ENCODE measurements around the gene SORCS2. TPM values are rescaled to one million over a fixed set of nuclear protein-coding genes. Genes with fewer than 3 reads are reported as not detected.

The SORCS2 gene
- total RNA-seq, 1 experiment from 2014 or later, result not detected

DNA sequence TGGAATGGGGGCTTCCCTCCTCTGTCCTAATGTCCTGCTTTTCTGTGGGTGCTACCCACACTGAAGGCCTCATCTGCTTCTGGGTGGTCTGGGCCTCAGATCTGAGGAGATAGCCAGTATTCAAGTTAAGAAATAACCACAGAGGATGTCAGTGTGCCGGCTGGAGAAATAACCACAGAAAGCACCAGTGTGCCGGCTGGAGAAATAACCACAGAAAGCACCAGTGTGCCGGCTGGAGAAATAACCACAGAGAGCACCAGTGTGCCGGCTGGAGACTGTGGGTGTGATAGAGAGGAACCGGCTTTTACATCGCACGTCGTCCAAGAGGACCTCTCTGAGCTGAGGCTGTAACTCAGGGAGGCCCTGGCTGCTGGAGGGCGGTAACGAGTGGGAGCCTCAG, 308.1 kb downstream of the SORCS2 start:
- Mint-ChIP-seq H3K4me3 (ENCODE audit: unreplicated experiment) (no peak overlapping the region), H3K36me3 (ENCODE audit: insufficient read depth, unreplicated experiment) (no peaks in the 10 kb centered on the region), H3K27me3 (ENCODE audit: insufficient read depth, unreplicated experiment) (peaks cover 39% of the 10 kb centered on the region), H3K9me3 (ENCODE audit: unreplicated experiment) (no peaks in the 10 kb centered on the region), H3K27ac (ENCODE audit: low read depth, unreplicated experiment) (no peak overlapping the region), H3K4me1 (ENCODE audit: insufficient read depth, unreplicated experiment) (no peaks in the 10 kb centered on the region)
- TF ChIP-seq, protein P1, sequence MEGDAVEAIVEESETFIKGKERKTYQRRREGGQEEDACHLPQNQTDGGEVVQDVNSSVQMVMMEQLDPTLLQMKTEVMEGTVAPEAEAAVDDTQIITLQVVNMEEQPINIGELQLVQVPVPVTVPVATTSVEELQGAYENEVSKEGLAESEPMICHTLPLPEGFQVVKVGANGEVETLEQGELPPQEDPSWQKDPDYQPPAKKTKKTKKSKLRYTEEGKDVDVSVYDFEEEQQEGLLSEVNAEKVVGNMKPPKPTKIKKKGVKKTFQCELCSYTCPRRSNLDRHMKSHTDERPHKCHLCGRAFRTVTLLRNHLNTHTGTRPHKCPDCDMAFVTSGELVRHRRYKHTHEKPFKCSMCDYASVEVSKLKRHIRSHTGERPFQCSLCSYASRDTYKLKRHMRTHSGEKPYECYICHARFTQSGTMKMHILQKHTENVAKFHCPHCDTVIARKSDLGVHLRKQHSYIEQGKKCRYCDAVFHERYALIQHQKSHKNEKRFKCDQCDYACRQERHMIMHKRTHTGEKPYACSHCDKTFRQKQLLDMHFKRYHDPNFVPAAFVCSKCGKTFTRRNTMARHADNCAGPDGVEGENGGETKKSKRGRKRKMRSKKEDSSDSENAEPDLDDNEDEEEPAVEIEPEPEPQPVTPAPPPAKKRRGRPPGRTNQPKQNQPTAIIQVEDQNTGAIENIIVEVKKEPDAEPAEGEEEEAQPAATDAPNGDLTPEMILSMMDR (IDR thresholded peaks at IDR 0.05; ENCODE audit: unreplicated experiment), result no peak
- no TSS peak for BruUV-seq (replicated peaks)
- ChIA-PET CTCF (interaction anchor here (0.7 kb wide), 1 partner anchor 214 kb away, joined by 6 read pairs; no protein-coding TSS in a partner anchor), POLR2A (no interaction called here)
- no peak for DNase-seq (ENCODE audit: unreplicated experiment)
- intact Hi-C loops (cut with micrococcal nuclease), result no loop called here

- H3K27ac Mint-ChIP-seq (ENCODE audit: low read depth, unreplicated experiment), result no peak overlapping the region
- no peaks in the 10 kb centered on the region for H3K9me3 Mint-ChIP-seq (ENCODE audit: unreplicated experiment)
- no peak overlapping the region for H3K4me3 Mint-ChIP-seq (ENCODE audit: unreplicated experiment)
- POLR2A ChIA-PET, result no interaction called here
- H3K4me1 Mint-ChIP-seq (ENCODE audit: insufficient read depth, unreplicated experiment), result no peaks in the 10 kb centered on the region
- DNase-seq (ENCODE audit: unreplicated experiment), result no peak
- intact Hi-C loops (cut with micrococcal nuclease), result no loop called here
- TF ChIP-seq, protein P1 (IDR thresholded peaks at IDR 0.05; ENCODE audit: unreplicated experiment), result no peak
- no peaks in the 10 kb centered on the region for H3K36me3 Mint-ChIP-seq (ENCODE audit: insufficient read depth, unreplicated experiment)
- no TSS peak for BruUV-seq (replicated peaks)
- H3K27me3 Mint-ChIP-seq (ENCODE audit: insufficient read depth, unreplicated experiment), result peaks cover 39% of the 10 kb centered on the region
- CTCF ChIA-PET, result no interaction called here
Observed at GRCh38 chr4:7501314-7501713, 309.0 kb downstream of the SORCS2 start.

DNA sequence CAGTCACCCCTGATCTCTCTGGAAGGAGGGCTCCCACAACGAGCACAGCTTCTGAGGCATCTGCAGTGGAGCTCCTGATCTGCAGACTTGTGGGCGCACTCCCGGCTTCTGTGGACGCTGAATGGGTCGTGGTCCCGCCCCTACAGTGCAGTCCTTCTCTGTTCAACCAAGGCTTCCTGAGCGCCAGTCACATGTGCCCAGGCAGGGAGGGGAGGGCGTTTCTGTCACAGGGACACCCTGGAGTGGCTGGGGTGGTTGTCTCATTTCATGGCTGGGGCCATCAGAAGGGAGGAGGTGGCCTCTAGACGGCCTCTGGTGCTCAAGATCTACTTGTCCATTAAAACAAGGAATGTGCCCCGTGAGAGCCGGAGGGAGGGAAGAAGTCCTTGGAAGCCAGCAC, 309.5 kb downstream of the SORCS2 start:
- H3K9me3 Mint-ChIP-seq (ENCODE audit: unreplicated experiment), result no peaks in the 10 kb centered on the region
- TF ChIP-seq, protein P1 (IDR thresholded peaks at IDR 0.05; ENCODE audit: unreplicated experiment), result no peak
- CTCF ChIA-PET, result no interaction called here
- H3K4me3 Mint-ChIP-seq (ENCODE audit: unreplicated experiment), result no peak overlapping the region
- DNase-seq (ENCODE audit: unreplicated experiment), result no peak
- POLR2A ChIA-PET, result no interaction called here
- no peak overlapping the region for H3K27ac Mint-ChIP-seq (ENCODE audit: low read depth, unreplicated experiment)
- H3K27me3 Mint-ChIP-seq (ENCODE audit: insufficient read depth, unreplicated experiment), result peaks cover 37% of the 10 kb centered on the region
- no TSS peak for BruUV-seq (replicated peaks)
- H3K36me3 Mint-ChIP-seq (ENCODE audit: insufficient read depth, unreplicated experiment), result no peaks in the 10 kb centered on the region
- intact Hi-C loops (cut with micrococcal nuclease), result no loop called here
- H3K4me1 Mint-ChIP-seq (ENCODE audit: insufficient read depth, unreplicated experiment), result no peaks in the 10 kb centered on the region

DNA sequence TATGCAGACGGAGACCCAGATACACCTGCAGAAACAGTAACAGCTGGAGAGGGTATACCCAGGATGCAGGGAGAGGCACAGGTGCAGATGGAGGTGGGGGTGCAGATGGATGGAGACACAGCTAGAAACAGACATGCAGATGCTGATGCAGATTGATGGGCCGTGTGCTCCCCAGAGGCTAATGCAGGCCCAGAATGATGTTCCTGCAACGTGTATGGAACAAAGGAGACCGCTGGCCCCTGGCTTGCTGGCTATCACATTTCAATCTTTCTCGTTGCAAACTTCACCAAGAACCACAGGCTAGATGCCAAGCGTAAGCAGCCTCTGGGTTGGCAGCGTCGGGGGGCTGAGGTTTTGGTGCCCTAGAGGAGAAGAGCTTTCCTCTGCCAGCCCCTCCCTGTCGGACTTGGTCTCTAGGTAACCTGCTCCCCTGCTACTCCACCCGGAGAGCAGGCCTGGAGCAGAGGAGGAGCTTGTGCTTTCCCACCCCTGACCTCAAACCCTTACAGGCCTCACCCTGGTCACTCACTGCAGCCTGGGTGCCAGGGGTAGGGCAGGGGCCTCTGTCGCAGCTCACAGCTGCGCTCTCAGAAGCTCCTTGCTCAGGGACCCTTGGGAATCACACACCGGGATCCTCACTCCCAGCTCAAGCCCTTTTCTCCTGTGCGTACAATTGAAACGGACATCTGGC, 311.4 kb downstream of the SORCS2 start:
- peaks cover 35% of the 10 kb centered on the region for H3K27me3 Mint-ChIP-seq (ENCODE audit: insufficient read depth, unreplicated experiment)
- no peaks in the 10 kb centered on the region for H3K9me3 Mint-ChIP-seq (ENCODE audit: unreplicated experiment)
- CTCF ChIA-PET, result interaction anchor here (1.5 kb wide), 1 partner anchor 433 kb away, joined by 3 read pairs; no protein-coding TSS in a partner anchor
- TF ChIP-seq, protein P1 (IDR thresholded peaks at IDR 0.05; ENCODE audit: unreplicated experiment), result no peak
- no peak overlapping the region for H3K4me3 Mint-ChIP-seq (ENCODE audit: unreplicated experiment)
- H3K36me3 Mint-ChIP-seq (ENCODE audit: insufficient read depth, unreplicated experiment), result no peaks in the 10 kb centered on the region
- H3K4me1 Mint-ChIP-seq (ENCODE audit: insufficient read depth, unreplicated experiment), result no peaks in the 10 kb centered on the region
- no peak for DNase-seq (ENCODE audit: unreplicated experiment)
- POLR2A ChIA-PET, result interaction anchor here (0.6 to 1.1 kb wide), 2 partner anchors 84 to 291 kb away, joined by 3 read pairs; no protein-coding TSS in a partner anchor
- BruUV-seq (replicated peaks), result no TSS peak
- H3K27ac Mint-ChIP-seq (ENCODE audit: low read depth, unreplicated experiment), result no peak overlapping the region
- intact Hi-C loops (cut with micrococcal nuclease), result no loop called here

Measured in MCF 10A (cell line).